HG02759 (cell line): Measurements from ENCODE around the gene RGS1.

Source experiments
- ATAC-seq: cut with Tn5 transposase; IDR thresholded peaks from one replicate; pipeline ENCODE4 v1.9.1; 2021; ENCODE audit warnings: mild to moderate bottlenecking, moderate library complexity; ENCODE audit not compliant: unreplicated experiment

RGS1 gene, protein sequence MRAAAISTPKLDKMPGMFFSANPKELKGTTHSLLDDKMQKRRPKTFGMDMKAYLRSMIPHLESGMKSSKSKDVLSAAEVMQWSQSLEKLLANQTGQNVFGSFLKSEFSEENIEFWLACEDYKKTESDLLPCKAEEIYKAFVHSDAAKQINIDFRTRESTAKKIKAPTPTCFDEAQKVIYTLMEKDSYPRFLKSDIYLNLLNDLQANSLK

GRCh38 chr1:192575499-192576189 is at the start of gene RGS1:
Gene RGS1 (plus strand): TSS chr1:192575773. CDS start chr1:192575793, 20 bp downstream.
- peak; percentile 85 for ATAC-seq

GRCh38 chr1:192527111-192527795 is 48.3 kb upstream of the RGS1 start:
- ATAC-seq: no peak

GRCh38 chr1:192527950-192528349 is 47.6 kb upstream of the RGS1 start:
- peak; percentile 33 for ATAC-seq

DNA sequence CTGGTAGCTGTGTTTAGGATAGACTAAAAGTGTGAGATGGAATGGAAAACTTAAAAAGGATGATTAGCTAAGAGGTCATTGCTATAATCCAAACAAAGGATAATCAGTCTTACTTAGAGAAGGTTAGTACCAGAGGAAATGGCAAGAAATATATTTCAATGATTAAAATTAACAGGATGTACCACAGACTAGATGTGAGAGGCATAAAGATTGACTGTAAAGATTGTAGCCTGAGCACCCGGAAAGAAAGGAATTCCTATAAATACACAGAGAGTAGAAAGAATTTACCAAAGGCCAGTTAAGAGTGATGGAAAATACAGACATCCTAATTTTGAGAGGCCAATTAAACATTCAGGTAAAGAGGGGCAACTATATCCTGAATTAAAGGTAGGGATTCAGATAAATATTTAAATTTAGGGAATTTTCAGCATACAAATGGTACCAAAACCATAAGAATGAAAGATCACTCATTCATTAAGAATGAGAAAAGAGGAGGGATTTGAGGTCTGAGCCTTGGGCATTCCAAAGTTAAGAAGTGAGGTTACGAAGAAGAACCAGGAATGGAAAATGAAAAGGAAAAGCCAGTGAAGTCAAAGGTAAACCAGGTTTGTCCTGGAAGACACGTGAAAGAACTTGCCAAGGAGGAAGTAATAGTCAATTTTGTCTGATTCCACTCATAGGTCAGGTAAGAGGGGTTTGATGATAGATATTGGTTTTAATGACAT is 46.4 kb upstream of the RGS1 start:
- ATAC-seq: no peak

DNA sequence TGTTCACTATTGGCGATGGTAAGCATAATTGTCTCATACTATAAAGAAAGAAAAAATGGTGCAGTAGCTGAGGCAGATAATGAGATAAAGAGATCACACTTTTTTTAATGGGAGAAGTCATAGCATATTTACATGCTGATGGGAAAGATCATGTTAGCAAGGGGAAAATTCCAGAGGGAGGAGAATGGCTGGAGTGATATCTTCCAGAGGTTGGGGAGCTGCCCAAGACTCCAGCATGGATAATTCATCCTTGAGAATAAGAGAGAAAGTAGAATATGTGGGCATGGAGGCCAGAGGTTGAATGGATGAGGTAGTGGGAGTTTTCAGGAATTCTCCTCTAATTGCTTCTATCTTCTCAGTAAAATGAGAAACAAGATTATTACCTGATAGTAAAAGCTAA is 45.8 kb upstream of the RGS1 start:
- no peak for ATAC-seq

- peak; percentile 90 for ATAC-seq
Observed at GRCh38 chr1:192530254-192530653, 45.3 kb upstream of the RGS1 start.

DNA sequence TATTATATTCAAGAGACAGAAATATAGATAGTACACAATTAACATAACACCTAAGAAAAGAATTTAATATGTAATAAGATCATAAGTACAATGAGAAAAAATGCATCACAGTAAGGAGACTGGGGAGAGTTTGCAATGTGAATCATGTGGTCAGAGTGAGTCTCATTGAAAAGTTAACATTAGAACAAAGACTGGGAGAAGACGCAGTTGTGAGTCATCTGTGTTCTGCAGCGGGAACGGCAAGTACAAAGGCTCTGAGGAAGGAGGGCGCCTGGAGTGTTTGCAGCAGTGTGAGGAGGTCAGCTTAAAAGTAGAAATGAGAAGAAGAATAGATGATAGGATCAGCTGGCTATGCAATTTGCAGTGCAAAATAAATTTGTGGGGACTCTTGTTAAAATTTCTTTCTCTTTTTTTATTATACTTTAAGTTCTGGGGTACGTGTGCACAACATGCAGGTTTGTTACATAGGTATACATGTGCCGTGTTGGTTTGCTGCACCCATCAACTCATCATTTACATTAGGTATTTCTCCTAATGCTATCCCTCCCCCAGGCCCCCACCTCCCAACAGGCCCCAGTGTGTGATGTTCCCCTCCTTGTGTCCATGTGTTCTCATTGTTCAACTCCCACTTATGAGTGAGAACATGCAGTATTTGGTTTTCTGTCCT is 44.4 kb upstream of the RGS1 start:
- peak; percentile 63 for ATAC-seq

- no peak for ATAC-seq
Observed at GRCh38 chr1:192534666-192535065, 40.9 kb upstream of the RGS1 start.

- no peak for ATAC-seq
Observed at GRCh38 chr1:192535916-192536664, 39.5 kb upstream of the RGS1 start.

- peak; percentile 88 for ATAC-seq
Observed at GRCh38 chr1:192538407-192539296, 36.9 kb upstream of the RGS1 start.

GRCh38 chr1:192539297-192540092 is 36.1 kb upstream of the RGS1 start:
- no peak for ATAC-seq

DNA sequence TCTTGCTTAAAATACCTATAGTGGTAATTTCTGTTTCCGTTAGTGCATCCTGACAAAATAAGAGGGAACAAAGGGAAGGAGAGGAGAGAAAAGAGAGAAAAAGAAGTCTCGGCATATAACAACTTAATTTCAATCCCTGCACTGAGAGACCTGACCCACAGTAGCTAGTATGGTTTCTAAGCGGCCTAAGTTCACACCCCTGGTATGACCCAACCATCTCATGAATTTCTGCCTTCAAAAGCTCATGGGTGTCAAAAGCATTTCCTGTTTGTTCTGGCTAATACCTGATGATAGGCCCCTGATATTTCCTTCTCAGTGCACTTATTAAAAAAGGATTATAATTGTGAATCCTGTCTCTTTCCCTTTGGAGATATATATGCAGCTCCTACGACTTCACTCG is 32.1 kb upstream of the RGS1 start:
- no peak for ATAC-seq

DNA sequence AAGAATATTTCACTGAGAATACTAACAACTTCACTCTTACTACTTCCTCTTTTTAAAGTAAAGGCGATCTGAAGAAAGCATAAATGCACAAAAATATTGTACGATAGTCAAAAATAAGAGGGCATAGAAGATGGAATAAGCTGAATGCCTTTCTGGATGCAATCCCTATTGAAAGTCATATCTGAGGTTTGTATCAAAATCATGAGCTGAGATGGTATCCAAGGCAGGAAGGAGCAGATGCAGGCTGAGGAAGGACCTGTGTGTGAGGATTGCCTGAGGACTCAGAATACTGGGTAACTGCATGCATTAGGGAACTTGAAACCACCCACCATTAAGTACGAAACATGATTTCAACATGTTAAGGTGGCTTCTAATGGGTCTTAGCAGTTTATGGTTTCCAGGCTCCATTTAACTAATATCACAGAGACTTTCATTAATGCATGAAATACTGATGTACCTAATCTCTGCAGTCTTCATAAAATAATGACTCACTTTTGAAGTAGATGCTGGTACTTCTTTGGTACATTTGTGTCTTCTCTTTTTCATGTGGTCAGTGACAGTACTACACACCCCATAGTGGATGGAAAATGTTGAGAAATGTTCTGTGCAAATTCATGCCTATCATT is 29.6 kb upstream of the RGS1 start:
- peak; percentile 57 for ATAC-seq

DNA sequence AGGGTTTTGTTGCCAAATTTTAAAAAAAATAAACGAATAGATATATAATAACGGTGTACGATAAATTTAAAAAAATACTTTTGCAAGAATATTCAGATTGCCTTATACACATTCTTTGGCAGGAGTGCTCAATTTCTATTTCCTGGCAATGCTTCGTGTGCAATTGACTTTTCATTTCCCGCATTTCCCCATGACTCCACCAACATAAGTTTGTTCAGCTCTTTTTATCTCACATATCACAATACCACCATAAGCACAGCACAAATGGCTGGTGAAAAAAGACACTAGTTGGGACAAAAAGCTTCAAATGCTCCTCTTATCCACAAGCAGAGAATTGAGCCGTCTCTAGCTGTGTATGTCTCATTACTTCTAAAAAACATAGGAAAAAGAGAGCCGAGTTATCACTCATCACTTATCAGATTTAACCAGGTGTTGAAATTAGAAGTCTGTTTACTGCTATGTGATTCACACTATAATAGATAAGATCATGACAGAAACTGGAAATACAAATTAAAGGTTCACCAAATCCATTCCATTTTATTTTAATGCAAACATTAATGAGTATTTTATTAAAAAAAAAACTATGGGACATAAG is 28.9 kb upstream of the RGS1 start:
- no peak for ATAC-seq

DNA sequence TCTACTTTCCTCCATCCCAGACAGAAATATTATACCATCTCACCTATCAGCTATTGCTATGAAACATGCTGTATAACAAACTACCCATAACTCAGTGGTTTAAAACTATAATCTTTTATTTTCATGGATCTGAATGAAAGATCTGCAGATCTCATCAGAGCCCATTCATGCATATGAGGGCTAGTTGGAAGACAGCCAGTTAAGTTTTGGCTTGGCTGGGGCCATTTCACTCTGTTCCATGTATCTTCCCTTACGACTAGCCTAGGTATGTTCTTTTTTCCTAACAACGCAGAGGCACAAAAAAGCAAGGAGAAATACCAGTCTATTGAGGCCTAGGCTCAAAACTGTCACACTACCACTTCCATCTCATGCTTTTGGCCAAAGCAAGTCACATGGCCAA is 28.1 kb upstream of the RGS1 start:
- no peak for ATAC-seq

DNA sequence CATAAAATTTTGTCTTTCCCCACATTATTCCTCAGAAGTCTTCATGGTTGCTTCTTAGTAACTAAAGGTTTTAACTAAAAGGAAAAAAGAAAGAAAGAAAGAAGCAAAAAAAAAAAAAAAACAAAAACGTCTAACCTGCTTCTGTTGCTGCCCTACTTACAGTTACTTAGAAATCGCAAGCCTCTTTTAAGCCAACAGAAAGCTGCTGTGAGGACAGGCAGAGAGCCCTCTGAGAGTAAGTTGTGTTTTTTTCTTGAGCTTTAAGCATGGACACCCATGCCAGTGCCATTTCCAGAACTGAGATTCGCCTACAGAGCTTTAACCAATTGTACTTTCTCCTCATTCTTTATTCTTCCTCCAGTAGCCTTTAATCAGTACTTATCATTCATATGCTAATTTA is 25.6 kb upstream of the RGS1 start:
- no peak for ATAC-seq

GRCh38 chr1:192550922-192551534 is 24.5 kb upstream of the RGS1 start:
- ATAC-seq: peak; percentile 73
